Skin epidermis (tissue), 12 donors: ENCODE measurements around the gene DCDC2C.
"Not testable (repeated sequence)": the region's sequence is repeated elsewhere in the genome, so short reads cannot be mapped to it uniquely, and the experiment has no call there.

Source experiments
- H3K27ac ChIP-seq, 21 experiments: fragments of 200-600 bp; sonication (generic) in 11 of 21; one replicate each; pipeline ENCODE4 v1.5.0; 2020; ENCODE audit warnings: mild to moderate bottlenecking in 3 of 21, inconsistent platforms in 2 of 21, moderate library complexity in 2 of 21
- H3K4me3 ChIP-seq, 7 experiments: fragments of 200-600 bp; sonication (generic) in 2 of 7; one replicate each; pipeline ENCODE4 v1.5.0; 2020; ENCODE audit warnings: inconsistent platforms in 2 of 7, mild to moderate bottlenecking in 2 of 7, moderate library complexity in 1 of 7

DCDC2C gene

GRCh38 chr2:3703236-3703756 lies at the start of gene DCDC2C:
DCDC2C (plus strand) TSS chr2:3703575; CDS start chr2:3703752, 177 bp downstream.
- peak within 1 kb of the TSS in 2 of 7 experiments; percentile 5 to 16 for H3K4me3 ChIP-seq

DNA sequence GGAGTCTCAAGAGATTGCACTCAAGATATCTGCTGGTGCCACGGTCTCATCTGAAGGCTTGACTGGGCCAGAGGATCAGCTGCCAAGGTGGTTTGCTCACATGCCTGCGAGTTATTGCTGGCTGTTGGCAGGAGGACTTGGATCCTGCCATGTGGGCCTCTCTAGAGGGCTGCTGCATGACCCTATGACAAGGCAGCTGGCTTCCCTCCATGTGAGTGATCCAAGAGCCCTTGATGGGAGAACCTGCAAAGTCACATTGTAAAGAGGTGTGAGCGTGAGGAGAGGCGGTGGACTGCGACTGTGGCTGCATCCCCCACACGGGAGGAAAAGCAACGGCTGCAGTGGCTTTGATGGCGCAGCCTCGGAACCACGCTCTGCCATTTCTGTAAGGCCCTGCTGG lies 49.4 kb upstream of the DCDC2C start:
- no peak overlapping the region for H3K4me3 ChIP-seq
- no peak overlapping the region for H3K27ac ChIP-seq

More at GRCh38 chr2:3703236-3703756, at the start of gene DCDC2C:
- no peak within 1 kb of the TSS for H3K27ac ChIP-seq

DNA sequence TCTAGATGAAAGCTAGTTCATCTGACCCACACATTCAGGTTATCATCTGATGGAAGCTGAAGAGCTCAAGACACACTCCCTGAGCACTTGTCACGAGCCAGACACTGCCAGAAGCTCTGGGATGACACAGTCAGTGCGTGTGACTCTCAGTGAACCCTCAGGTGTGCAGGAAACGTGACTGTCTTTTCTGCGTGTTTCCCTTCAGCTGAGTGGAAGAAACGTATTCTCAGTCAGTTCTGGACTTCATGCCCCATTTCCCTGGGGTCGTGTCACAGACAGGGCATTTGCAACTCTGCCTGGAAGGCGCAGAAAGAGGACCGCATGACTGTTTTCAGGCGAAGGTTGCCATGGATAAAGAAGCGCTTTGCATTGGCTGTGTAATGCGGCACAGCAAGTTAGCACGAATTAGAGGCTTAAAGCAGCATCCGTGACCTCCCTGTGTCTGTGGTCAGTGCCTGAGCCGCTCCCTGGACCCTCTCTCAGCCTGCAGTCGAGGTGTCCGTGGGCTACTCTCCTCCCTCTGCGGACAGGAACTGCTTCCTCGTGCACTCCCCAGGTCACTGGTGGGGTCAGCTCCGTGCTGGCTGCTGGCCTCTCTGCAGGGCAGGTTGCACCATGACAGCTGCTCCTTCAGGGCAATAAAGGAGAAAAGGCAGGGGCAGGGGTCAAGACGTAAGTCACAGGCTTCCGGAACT lies 48.7 kb upstream of the DCDC2C start:
- no peak overlapping the region for H3K4me3 ChIP-seq
- no peak overlapping the region for H3K27ac ChIP-seq

- Histone ChIP-seq H3K27ac (no peak overlapping the region), H3K4me3 (no peak overlapping the region)
These were observed 47.3 kb upstream of the DCDC2C start for GRCh38 chr2:3655871-3656761.

- Histone ChIP-seq H3K27ac (no peak overlapping the region), H3K4me3 (no peak overlapping the region)
These were observed 46.3 kb upstream of the DCDC2C start for GRCh38 chr2:3656762-3657721.

DNA sequence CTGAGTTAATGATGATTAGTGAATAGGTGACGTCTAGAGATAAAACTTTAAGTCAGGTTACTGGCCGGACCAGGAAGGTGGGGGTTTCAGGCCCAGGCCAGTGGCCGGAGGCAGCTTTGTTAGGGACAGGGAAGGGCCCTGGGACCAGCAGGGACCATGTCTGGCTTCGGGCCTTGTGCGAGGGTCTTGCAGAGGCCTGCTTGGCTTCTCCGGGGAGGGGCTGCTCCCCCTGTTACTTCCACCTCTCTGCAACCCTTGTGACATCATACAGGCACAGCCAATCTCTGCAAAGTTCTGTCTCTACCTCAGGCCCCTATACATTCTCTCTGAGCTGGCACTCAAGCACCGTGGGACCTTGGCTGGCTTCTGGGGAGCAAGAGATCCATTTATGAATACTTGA lies 45.5 kb upstream of the DCDC2C start, which contains the start of gene ALLC:
Gene ALLC (plus strand): TSS at position 320 of the 400 bp plus-strand sequence. CDS start 12,958 bp downstream, outside the sequence.
- Histone ChIP-seq H3K27ac (no peak within 1 kb of the TSS), H3K4me3 (no peak within 1 kb of the TSS)

GRCh38 chr2:3659447-3660432 lies 43.6 kb upstream of the DCDC2C start:
- H3K4me3 ChIP-seq, result no peak overlapping the region
- peak overlapping the region in 1 of 21 experiments; percentile 13 for H3K27ac ChIP-seq

GRCh38 chr2:3660640-3661039 lies 42.7 kb upstream of the DCDC2C start:
- H3K4me3 ChIP-seq, H3K27ac ChIP-seq: not testable (repeated sequence)

DNA sequence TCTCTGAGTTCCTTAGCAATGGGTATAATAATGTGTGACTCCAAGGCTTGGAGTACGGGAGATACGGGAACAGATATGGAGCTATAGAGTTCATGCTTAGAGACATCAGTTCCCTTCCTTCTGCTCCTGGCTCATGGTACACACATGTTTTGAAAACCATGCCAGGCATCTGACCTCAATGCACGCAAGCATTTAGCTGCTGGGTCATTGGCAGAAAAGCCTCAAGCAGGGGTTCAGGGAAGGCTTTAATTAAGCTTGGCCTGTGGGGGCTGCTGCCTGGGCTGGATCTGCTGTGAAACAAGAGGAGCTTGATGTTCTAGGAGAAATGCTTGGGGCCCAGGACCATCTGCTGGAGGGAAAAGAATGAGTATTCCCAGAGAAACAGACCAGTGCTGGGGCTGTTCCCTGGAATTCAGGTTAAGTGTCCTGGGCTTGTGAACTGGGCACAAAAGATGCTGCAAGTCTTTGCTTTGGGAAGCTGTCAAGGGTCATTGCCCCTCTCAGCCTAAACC lies 42.2 kb upstream of the DCDC2C start:
- Histone ChIP-seq H3K27ac (no peak overlapping the region), H3K4me3 (no peak overlapping the region)

- Histone ChIP-seq H3K4me3 (no peak overlapping the region), H3K27ac (no peak overlapping the region)
These were observed 41.1 kb upstream of the DCDC2C start for GRCh38 chr2:3662239-3662638.

DNA sequence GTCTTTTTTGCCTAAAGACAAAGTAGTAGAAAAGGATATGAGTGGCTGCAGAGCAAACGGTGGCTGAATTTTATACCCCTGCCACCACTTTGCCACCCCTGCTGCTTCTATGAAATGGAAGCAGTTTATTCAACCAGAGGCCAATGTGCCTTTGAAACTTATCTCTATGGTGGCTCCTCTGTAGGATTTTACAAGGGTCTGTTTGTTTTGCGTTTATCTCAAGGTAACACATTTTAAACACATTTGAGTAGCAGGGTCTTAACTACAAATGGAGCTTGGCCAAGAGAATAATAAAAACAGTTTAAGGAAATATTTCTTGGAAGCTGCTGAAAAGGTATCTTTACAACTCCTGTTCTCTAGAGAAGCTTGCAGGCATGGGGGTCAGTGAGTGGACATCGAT lies 39.3 kb upstream of the DCDC2C start:
- H3K27ac ChIP-seq, result no peak overlapping the region

DNA sequence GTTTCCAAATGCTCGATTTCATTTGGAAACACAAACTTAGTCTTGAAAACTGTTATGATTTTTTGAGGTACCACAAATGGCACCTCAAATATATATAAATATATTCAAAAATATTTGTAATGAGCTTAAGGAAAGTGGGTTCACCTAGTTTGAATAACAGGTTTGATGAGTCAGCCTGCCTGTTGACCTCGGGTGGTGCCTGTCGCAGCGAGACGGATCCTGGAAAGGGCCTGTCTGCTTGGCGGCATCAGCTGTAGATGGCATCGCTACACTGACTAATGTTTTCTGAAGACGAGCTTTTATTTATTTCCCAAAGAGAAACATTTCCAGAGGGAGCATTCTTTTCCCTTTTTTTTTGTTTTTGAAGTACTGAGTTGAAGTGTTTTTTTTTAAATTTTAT lies 38.5 kb upstream of the DCDC2C start:
- Histone ChIP-seq H3K27ac (no peak overlapping the region), H3K4me3 (no peak overlapping the region)

More for the DNA sequence above, 39.3 kb upstream of the DCDC2C start:
- H3K4me3 ChIP-seq, result no peak overlapping the region

DNA sequence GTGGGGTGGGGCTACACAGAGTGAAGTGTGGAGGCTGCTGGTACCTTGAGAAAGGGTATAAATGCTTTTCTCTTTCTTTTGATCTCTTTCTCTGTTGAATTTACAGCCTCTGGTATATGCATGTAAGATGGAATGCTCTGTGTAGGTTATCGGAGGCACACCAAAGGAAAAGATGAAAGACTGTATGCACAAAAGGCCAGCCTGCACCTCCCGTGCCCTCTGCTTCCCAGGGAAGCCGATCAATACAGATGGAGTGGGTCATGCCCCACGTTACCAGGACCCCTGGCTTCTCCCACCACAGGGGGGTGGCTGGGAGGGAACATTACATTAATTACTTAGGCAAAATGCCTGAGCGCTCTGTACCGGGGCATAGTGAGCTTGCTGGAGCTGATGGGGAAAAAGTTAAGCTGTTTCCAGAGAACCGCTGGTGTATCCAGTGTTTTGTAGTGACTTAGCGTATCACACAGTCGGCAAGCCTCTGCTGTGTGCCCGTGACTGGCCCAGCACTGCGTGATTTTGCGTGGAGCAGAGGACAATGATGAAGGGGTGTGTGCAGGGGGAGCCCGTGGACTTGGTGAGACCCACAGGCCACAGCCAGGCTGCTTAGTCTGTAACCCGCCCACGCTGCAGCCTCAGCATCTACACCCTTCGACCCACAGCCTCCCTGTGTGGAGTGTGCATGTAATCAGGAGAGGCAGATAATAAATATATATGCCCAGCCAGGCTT lies 37.3 kb upstream of the DCDC2C start:
- Histone ChIP-seq H3K27ac (no peak overlapping the region), H3K4me3 (no peak overlapping the region)

- Histone ChIP-seq H3K27ac (no peak overlapping the region), H3K4me3 (no peak overlapping the region)
These were observed 36.8 kb upstream of the DCDC2C start for GRCh38 chr2:3666613-3666975.

DNA sequence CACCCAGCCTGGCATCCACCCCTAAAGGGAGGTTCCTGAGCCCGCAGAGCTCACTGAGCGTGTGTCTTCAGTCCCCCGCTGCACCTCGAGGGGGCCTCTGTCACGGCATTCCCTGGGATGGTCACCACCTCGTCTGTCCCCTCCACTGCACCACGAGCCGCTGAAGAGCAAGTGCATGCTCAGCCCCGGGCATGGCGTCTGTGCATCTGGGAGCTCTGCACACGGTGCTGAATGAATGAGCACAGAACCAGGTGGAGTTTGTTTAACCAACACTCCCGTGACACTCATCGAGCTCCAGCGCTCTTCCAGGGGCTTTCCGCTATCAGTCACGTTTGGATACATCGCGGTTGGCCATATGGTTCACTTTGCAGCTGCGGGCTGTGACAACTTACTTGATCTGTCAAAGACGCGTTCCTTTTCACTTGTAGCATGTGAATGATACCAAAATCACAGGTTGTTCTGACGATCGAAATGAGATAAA lies 36.2 kb upstream of the DCDC2C start:
- Histone ChIP-seq H3K27ac (no peak overlapping the region), H3K4me3 (no peak overlapping the region)

DNA sequence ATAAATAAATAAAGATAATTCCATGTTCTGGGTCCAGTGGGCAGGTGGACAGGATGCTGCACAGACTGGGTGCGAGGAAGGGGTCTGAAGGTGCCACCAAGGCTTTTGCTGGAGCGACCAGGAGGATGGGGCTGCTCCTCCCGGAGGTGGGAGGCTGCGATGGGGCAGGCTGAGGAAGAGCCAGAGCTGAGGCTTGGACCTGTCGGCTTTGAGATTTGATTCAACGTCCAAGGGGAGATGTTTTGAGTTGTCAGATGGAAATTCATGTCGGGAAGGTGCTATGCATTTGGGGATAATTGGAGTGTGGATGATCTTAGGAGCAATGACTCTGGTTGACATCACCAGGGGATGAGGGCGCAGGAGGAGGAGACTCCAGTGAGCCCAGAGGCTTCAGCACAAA lies 33.7 kb upstream of the DCDC2C start:
- Histone ChIP-seq H3K27ac (no peak overlapping the region), H3K4me3 (no peak overlapping the region)

DNA sequence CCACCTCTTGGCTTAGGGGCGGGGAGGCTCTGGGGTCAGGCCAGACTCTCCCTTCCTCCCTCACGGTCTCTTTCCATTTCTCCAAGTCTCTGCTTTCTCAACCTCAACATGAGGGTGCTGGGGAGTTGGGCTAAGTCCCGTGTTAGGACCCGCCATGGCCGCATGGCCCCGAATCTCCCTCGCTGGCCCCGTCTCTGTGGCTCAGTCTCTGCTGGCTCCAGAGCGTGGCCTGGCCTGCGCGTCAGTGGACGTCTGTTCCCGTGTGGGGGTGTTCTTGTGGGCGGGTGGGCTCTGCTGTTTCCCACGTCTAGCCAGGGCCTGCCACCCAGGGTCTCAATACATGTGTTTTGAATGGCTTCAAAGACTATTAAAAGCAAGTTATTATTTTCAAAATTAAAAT lies 33.0 kb upstream of the DCDC2C start:
- H3K4me3 ChIP-seq, result no peak overlapping the region
- no peak overlapping the region for H3K27ac ChIP-seq
